Peyer's patch (tissue), 4 donors: ENCODE data around the gene PCDHB13.
"Not testable (repeated sequence)": the region's sequence is repeated elsewhere in the genome, so short reads cannot be mapped to it uniquely, and the experiment has no call there.

Experiments
- POLR2A ChIP-seq, 2 donors: fragments of 450-650 bp; IDR thresholded peaks; one replicate each; pipeline ENCODE4 v1.5.1; 2017; ENCODE audit warnings: antibody characterized with exemption in 2 of 2, mild to moderate bottlenecking in 2 of 2, moderate library complexity in 2 of 2
- TF ChIP-seq, protein P1 (sequence below), 6 experiments: fragments of 450-650 bp in 4 of 6; fragments of 200-600 bp in 2 of 6; sonication (generic) in 1 of 6; IDR thresholded peaks; one replicate each; pipeline ENCODE4 v1.5.1; 2017 to 2019; ENCODE audit warnings: antibody characterized with exemption in 6 of 6, mild to moderate bottlenecking in 3 of 6, moderate library complexity in 1 of 6

DNA sequence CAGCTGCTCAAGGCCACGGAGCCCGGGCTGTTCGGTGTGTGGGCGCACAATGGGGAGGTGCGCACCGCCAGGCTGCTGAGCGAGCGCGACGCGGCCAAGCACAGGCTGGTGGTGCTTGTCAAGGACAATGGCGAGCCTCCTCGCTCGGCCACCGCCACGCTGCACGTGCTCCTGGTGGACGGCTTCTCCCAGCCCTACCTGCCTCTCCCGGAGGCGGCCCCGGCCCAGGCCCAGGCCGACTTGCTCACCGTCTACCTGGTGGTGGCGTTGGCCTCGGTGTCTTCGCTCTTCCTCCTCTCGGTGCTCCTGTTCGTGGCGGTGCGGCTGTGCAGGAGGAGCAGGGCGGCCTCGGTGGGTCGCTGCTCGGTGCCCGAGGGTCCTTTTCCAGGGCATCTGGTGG lies 24.6 kb upstream of the PCDHB13 start:
- TF ChIP-seq POLR2A (IDR thresholded peaks at IDR 0.05), result not testable (repeated sequence)
- TF ChIP-seq, protein P1, sequence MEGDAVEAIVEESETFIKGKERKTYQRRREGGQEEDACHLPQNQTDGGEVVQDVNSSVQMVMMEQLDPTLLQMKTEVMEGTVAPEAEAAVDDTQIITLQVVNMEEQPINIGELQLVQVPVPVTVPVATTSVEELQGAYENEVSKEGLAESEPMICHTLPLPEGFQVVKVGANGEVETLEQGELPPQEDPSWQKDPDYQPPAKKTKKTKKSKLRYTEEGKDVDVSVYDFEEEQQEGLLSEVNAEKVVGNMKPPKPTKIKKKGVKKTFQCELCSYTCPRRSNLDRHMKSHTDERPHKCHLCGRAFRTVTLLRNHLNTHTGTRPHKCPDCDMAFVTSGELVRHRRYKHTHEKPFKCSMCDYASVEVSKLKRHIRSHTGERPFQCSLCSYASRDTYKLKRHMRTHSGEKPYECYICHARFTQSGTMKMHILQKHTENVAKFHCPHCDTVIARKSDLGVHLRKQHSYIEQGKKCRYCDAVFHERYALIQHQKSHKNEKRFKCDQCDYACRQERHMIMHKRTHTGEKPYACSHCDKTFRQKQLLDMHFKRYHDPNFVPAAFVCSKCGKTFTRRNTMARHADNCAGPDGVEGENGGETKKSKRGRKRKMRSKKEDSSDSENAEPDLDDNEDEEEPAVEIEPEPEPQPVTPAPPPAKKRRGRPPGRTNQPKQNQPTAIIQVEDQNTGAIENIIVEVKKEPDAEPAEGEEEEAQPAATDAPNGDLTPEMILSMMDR (IDR thresholded peaks at IDR 0.05), result not testable (repeated sequence)
